Measurements from ENCODE around the gene TXNDC8. TPM values are rescaled to one million over a fixed set of nuclear protein-coding genes. Genes with fewer than 3 reads are reported as not detected.

TXNDC8 gene
- polyA plus RNA-seq, 1 donor from 2014 or later = not detected

GRCh38 chr9:110257097-110257841 is 80.4 kb downstream of the TXNDC8 start:
- H3K9ac ChIP-seq (ENCODE audit: low read length) = no peak overlapping the region
- no peaks in the 10 kb centered on the region for H3K9me3 ChIP-seq (ENCODE audit: low read length)
- no peak overlapping the region for H3K27ac ChIP-seq (ENCODE audit: low read length)

More at GRCh38 chr9:110257097-110257841, 80.4 kb downstream of the TXNDC8 start:
- no peak for TF ChIP-seq CTCF (IDR thresholded peaks at IDR 0.05; ENCODE audit: poor library complexity, severe bottlenecking)
- TF ChIP-seq EP300 (conservative IDR thresholded peaks at IDR 0.05; ENCODE audit: poor library complexity, severe bottlenecking) = no peak
- TF ChIP-seq RAD21 (conservative IDR thresholded peaks at IDR 0.05) = no peak
- no peak for TF ChIP-seq MXI1 (conservative IDR thresholded peaks at IDR 0.05; ENCODE audit: poor library complexity, severe bottlenecking)
- no peak for TF ChIP-seq EZH2 (IDR thresholded peaks at IDR 0.05; ENCODE audit: borderline replicate concordance, insufficient read depth, low read length, poor library complexity, severe bottlenecking)
- no peak for TF ChIP-seq REST (IDR thresholded peaks at IDR 0.05; ENCODE audit: borderline replicate concordance)
- Histone ChIP-seq H4K20me1 (ENCODE audit: insufficient read depth) (no peaks in the 10 kb centered on the region), H2AFZ (ENCODE audit: low read depth, low read length) (no peak overlapping the region), H3K36me3 (ENCODE audit: insufficient read depth, low read length) (no peaks in the 10 kb centered on the region), H3K27me3 (ENCODE audit: insufficient read depth, low read depth, low read length) (peaks cover 2% of the 10 kb centered on the region), H3K9me2 (ENCODE audit: insufficient read depth, low read length) (no peaks in the 10 kb centered on the region), H3K79me2 (replicated peaks; ENCODE audit: insufficient read depth, low read length) (peaks cover 28% of the 10 kb centered on the region), H3K4me2 (ENCODE audit: low read length) (peak overlapping the region; percentile 68), H3K4me3 (ENCODE audit: low read length) (peak overlapping the region; percentile 96), H3F3A (ENCODE audit: insufficient read depth, low read length, poor library complexity, severe bottlenecking) (no peaks in the 10 kb centered on the region)

Data from neural cell (in vitro differentiated cells).